Measurements from ENCODE around the gene ARPC2.
"Not testable (repeated sequence)": the region's sequence is repeated elsewhere in the genome, so short reads cannot be mapped to it uniquely, and the experiment has no call there.

ARPC2 gene

DNA sequence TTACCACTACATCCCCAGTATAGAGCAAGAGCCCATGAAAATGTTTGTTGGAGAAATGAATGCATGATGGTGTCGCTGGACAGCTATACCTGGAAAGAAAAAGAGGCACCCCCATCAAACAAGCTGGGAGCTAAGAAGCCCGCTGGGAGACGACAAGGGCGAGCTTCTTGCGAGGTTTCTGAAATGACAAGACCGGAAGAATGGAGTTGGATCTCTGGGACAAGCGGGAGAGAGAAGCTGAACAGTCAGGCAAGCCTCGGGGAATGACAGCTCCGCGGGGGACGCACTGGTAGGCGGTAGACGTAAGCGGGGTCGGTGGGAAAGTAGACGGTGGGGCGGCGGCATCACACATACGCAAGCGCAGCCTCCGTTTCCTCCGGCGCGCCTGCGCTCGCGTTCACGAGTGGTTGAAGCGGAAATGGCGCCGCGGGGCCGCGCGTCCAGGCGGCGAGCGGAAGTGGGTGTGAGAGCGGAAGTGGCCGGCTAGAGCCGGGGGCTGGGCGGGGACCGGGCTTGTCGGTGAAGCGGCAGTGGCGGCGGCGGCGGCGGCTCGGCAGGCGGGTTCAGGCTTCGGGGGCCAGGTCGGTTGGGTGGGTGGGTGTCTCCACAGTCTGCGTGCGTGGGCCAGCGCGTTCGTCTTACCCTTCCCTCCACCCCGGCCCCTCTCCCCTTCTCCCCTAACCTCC, at the start of gene ARPC2:
ARPC2 (plus strand) TSS at position 516 of the 686 bp plus-strand sequence. CDS start 282 bp downstream, outside the sequence.
- Histone ChIP-seq H3K27ac (ENCODE audit: low read length) (peak within 1 kb of the TSS; percentile 94), H3K4me3 (ENCODE audit: low read length in 2 of 2) (peak within 1 kb of the TSS; percentile 85 to 93), H3K36me3 (ENCODE audit: control insufficient read depth in 2 of 2, insufficient read depth in 2 of 2, low read length in 2 of 2) (no peaks in the 10 kb centered on the region), H3K27me3 (ENCODE audit: control insufficient read depth in 1 of 2, insufficient read depth in 2 of 2, low read length in 2 of 2) (no peaks in the 10 kb centered on the region), H3K4me1 (ENCODE audit: control insufficient read depth, insufficient read depth, low read length) (peaks cover 27% of the 10 kb centered on the region), H3K9ac (ENCODE audit: low read length in 2 of 2) (peak within 1 kb of the TSS; percentile 87 to 96), H3K9me3 (ENCODE audit: control insufficient read depth in 2 of 2, low read length in 2 of 2) (no peaks in the 10 kb centered on the region)

- Histone ChIP-seq H3K9me3 (ENCODE audit: control insufficient read depth in 2 of 2, low read length in 2 of 2) (no peaks in the 10 kb centered on the region), H3K27ac (ENCODE audit: low read length) (no peak overlapping the region), H3K4me1 (ENCODE audit: control insufficient read depth, insufficient read depth, low read length) (no peaks in the 10 kb centered on the region), H3K9ac (ENCODE audit: low read length in 2 of 2) (no peak overlapping the region), H3K4me3 (ENCODE audit: low read length in 2 of 2) (no peak overlapping the region), H3K27me3 (ENCODE audit: control insufficient read depth in 1 of 2, insufficient read depth in 2 of 2, low read length in 2 of 2) (peaks cover 0 to 8% of the 10 kb centered on the region in 2 donors), H3K36me3 (ENCODE audit: control insufficient read depth in 2 of 2, insufficient read depth in 2 of 2, low read length in 2 of 2) (no peaks in the 10 kb centered on the region)
Measured at GRCh38 chr2:218168016-218168415, 49.0 kb upstream of the ARPC2 start.

- no peak overlapping the region for H3K27ac ChIP-seq (ENCODE audit: low read length)
- H3K4me3 ChIP-seq (ENCODE audit: low read length in 2 of 2), result no peak overlapping the region
Measured at GRCh38 chr2:218168635-218169462, 48.1 kb upstream of the ARPC2 start.

DNA sequence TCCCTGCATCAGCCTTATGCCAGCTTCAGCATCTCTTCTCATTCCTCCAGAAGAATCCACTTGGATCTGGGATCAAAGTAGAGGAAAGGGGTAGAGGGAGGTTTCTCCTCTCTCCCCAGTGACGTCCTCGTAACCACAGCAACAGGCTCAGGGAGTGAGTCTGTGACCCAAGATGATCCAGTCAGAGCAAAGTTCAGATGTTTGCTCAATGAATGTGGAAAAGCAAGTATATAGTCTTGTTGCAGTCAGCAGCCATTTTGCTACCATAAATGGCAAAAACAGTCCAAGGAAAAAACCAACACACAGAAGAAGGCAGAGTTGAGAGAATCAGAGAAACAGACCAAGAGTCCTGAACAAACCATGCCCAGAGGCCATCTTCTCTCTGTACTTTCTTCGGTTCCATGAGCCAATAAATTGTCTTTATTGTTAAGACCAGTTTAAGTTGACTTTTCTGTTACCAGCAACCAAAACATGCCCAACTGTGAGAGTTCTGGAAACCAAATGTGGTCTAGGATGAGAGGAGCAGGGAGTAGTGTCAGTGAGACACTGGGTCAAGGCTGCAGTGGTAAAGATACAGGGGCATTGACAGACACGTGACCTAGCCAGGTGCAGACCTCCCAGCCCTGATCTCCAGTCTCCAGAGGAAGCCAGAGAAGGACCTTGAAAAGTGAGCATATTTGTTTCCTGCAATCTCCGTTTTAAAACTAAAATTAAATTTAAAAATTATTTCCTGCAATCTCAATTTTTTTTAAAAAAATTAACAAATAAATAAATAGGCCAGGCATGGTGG, 47.0 kb upstream of the ARPC2 start:
- Histone ChIP-seq H3K27me3 (ENCODE audit: control insufficient read depth in 1 of 2, insufficient read depth in 2 of 2, low read length in 2 of 2) (peaks cover 0 to 4% of the 10 kb centered on the region in 2 donors), H3K9ac (ENCODE audit: low read length in 2 of 2) (no peak overlapping the region), H3K36me3 (ENCODE audit: control insufficient read depth in 2 of 2, insufficient read depth in 2 of 2, low read length in 2 of 2) (no peaks in the 10 kb centered on the region), H3K27ac (ENCODE audit: low read length) (no peak overlapping the region), H3K9me3 (ENCODE audit: control insufficient read depth in 2 of 2, low read length in 2 of 2) (no peaks in the 10 kb centered on the region), H3K4me3 (ENCODE audit: low read length in 2 of 2) (no peak overlapping the region), H3K4me1 (ENCODE audit: control insufficient read depth, insufficient read depth, low read length) (no peaks in the 10 kb centered on the region)

More at GRCh38 chr2:218168635-218169462, 48.1 kb upstream of the ARPC2 start:
- Histone ChIP-seq H3K9ac (ENCODE audit: low read length in 2 of 2) (no peak overlapping the region), H3K4me1 (ENCODE audit: control insufficient read depth, insufficient read depth, low read length) (no peaks in the 10 kb centered on the region), H3K9me3 (ENCODE audit: control insufficient read depth in 2 of 2, low read length in 2 of 2) (no peaks in the 10 kb centered on the region), H3K36me3 (ENCODE audit: control insufficient read depth in 2 of 2, insufficient read depth in 2 of 2, low read length in 2 of 2) (no peaks in the 10 kb centered on the region), H3K27me3 (ENCODE audit: control insufficient read depth in 1 of 2, insufficient read depth in 2 of 2, low read length in 2 of 2) (peaks cover 0 to 4% of the 10 kb centered on the region in 2 donors)

DNA sequence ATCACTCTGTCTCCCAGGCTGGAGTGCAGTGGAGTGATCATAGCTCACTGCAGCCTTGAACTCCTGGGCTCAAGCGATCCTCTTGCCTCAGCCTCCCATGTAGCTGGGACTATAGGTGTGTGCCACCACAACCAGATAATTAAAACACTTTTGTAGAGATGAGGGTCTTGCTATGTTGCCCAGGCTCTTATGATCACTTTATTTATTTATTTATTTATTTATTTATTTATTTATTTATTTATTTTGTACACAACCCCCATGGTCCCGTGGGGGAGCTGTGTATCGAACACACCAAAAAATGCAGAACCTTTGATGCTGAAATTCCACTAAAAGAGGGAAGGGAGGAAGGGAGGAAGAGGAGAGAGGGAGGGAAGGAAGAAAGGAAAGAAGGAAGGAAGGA, 45.2 kb upstream of the ARPC2 start:
- H3K9me3 ChIP-seq (ENCODE audit: control insufficient read depth in 2 of 2, low read length in 2 of 2); H3K27me3 ChIP-seq (ENCODE audit: control insufficient read depth in 1 of 2, insufficient read depth in 2 of 2, low read length in 2 of 2): not testable (repeated sequence)

DNA sequence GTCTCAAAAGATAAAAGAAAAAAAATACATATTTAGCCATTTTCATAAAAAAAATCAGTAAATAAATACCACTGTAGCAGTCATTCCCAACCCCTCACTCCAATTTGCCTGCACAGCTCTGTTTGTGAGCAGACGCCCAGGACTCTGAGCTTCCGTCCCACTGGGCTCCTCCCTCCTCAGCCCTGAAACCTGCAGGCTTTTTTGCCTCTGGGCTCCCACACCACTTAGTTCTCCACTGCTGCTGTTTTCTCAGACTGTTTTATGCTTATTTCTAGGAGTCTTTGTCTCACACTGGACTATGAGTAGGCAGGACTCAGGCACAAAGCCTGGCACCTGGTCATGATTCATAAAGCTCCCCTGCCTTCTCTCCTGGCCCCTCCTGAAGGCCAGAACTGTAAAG, 44.1 kb upstream of the ARPC2 start:
- Histone ChIP-seq H3K27me3 (ENCODE audit: control insufficient read depth in 1 of 2, insufficient read depth in 2 of 2, low read length in 2 of 2) (peaks cover 0 to 2% of the 10 kb centered on the region in 2 donors), H3K9ac (ENCODE audit: low read length in 2 of 2) (no peak overlapping the region), H3K36me3 (ENCODE audit: control insufficient read depth in 2 of 2, insufficient read depth in 2 of 2, low read length in 2 of 2) (no peaks in the 10 kb centered on the region), H3K4me3 (ENCODE audit: low read length in 2 of 2) (no peak overlapping the region), H3K9me3 (ENCODE audit: control insufficient read depth in 2 of 2, low read length in 2 of 2) (no peaks in the 10 kb centered on the region), H3K27ac (ENCODE audit: low read length) (no peak overlapping the region), H3K4me1 (ENCODE audit: control insufficient read depth, insufficient read depth, low read length) (no peaks in the 10 kb centered on the region)

More for the DNA sequence above, 45.2 kb upstream of the ARPC2 start:
- not testable (repeated sequence) for H3K27ac ChIP-seq (ENCODE audit: low read length); H3K9ac ChIP-seq (ENCODE audit: low read length in 2 of 2); H3K4me1 ChIP-seq (ENCODE audit: control insufficient read depth, insufficient read depth, low read length); H3K4me3 ChIP-seq (ENCODE audit: low read length in 2 of 2); H3K36me3 ChIP-seq (ENCODE audit: control insufficient read depth in 2 of 2, insufficient read depth in 2 of 2, low read length in 2 of 2)

DNA sequence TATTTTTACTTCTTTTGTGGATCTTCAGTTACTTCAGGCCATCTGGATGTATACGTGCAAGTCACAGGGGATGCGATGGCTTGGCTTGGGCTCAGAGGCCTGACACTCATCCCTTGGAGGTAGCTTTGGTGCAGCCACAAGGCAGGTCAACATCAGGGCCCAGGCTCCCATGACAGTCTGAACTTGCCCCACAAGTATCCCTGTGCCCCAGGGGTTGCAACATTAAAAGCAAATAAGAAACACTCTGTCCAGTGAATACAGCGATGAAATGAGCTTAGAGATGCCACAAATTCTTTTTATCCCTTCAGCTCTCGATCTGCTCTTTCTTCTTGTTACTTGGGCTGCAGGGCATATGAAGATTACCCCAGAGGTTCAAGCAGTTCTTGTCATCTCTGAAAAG, 37.2 kb upstream of the ARPC2 start:
- H3K27me3 ChIP-seq (ENCODE audit: control insufficient read depth in 1 of 2, insufficient read depth in 2 of 2, low read length in 2 of 2), result no peaks in the 10 kb centered on the region
- H3K4me3 ChIP-seq (ENCODE audit: low read length in 2 of 2), result no peak overlapping the region
- H3K4me1 ChIP-seq (ENCODE audit: control insufficient read depth, insufficient read depth, low read length), result no peaks in the 10 kb centered on the region
- H3K27ac ChIP-seq (ENCODE audit: low read length), result no peak overlapping the region
- H3K9ac ChIP-seq (ENCODE audit: low read length in 2 of 2), result no peak overlapping the region
- H3K9me3 ChIP-seq (ENCODE audit: control insufficient read depth in 2 of 2, low read length in 2 of 2), result no peaks in the 10 kb centered on the region
- H3K36me3 ChIP-seq (ENCODE audit: control insufficient read depth in 2 of 2, insufficient read depth in 2 of 2, low read length in 2 of 2), result no peaks in the 10 kb centered on the region

- H3K27me3 ChIP-seq (ENCODE audit: control insufficient read depth in 1 of 2, insufficient read depth in 2 of 2, low read length in 2 of 2), result no peaks in the 10 kb centered on the region
Measured at GRCh38 chr2:218180467-218181114, 36.4 kb upstream of the ARPC2 start.

GRCh38 chr2:218184331-218184730, 32.7 kb upstream of the ARPC2 start:
- no peaks in the 10 kb centered on the region for H3K27me3 ChIP-seq (ENCODE audit: control insufficient read depth in 1 of 2, insufficient read depth in 2 of 2, low read length in 2 of 2)
- H3K36me3 ChIP-seq (ENCODE audit: control insufficient read depth in 2 of 2, insufficient read depth in 2 of 2, low read length in 2 of 2), result no peaks in the 10 kb centered on the region
- H3K27ac ChIP-seq (ENCODE audit: low read length), result no peak overlapping the region
- no peaks in the 10 kb centered on the region for H3K9me3 ChIP-seq (ENCODE audit: control insufficient read depth in 2 of 2, low read length in 2 of 2)
- no peak overlapping the region for H3K9ac ChIP-seq (ENCODE audit: low read length in 2 of 2)
- H3K4me3 ChIP-seq (ENCODE audit: low read length in 2 of 2), result no peak overlapping the region
- H3K4me1 ChIP-seq (ENCODE audit: control insufficient read depth, insufficient read depth, low read length), result peaks cover 20% of the 10 kb centered on the region

More at GRCh38 chr2:218180467-218181114, 36.4 kb upstream of the ARPC2 start:
- no peaks in the 10 kb centered on the region for H3K4me1 ChIP-seq (ENCODE audit: control insufficient read depth, insufficient read depth, low read length)
- no peak overlapping the region for H3K27ac ChIP-seq (ENCODE audit: low read length)
- H3K9me3 ChIP-seq (ENCODE audit: control insufficient read depth in 2 of 2, low read length in 2 of 2), result no peaks in the 10 kb centered on the region
- H3K36me3 ChIP-seq (ENCODE audit: control insufficient read depth in 2 of 2, insufficient read depth in 2 of 2, low read length in 2 of 2), result no peaks in the 10 kb centered on the region
- H3K9ac ChIP-seq (ENCODE audit: low read length in 2 of 2), result no peak overlapping the region
- no peak overlapping the region for H3K4me3 ChIP-seq (ENCODE audit: low read length in 2 of 2)

DNA sequence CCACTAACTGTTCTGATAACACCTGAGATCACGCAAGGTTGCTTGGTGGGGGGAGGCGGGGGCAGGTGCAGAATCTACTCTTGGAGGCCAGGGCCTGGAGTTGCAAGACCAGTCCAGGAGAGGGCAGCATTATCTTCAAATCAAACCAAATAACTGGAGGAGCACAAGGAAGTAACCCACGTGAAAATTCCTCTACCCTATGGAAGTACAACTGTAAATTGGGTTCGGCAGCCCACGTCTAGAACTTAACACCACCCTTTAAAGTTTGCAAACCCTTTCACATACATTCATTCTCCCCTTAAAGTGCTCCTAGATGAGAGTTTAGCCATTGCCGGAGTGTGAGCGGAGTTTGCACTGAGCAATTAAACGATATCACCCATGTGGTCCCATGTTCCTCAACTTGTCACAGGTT, 30.6 kb upstream of the ARPC2 start:
- peak overlapping the region; percentile 9 to 15 for H3K4me3 ChIP-seq (ENCODE audit: low read length in 2 of 2)
- H3K9ac ChIP-seq (ENCODE audit: low read length in 2 of 2), result peak overlapping the region in 1 of 2 donors; percentile 51
- H3K36me3 ChIP-seq (ENCODE audit: control insufficient read depth in 2 of 2, insufficient read depth in 2 of 2, low read length in 2 of 2), result no peaks in the 10 kb centered on the region
- peak overlapping the region; percentile 59 for H3K27ac ChIP-seq (ENCODE audit: low read length)
- no peaks in the 10 kb centered on the region for H3K27me3 ChIP-seq (ENCODE audit: control insufficient read depth in 1 of 2, insufficient read depth in 2 of 2, low read length in 2 of 2)
- no peaks in the 10 kb centered on the region for H3K9me3 ChIP-seq (ENCODE audit: control insufficient read depth in 2 of 2, low read length in 2 of 2)
- peaks cover 20% of the 10 kb centered on the region for H3K4me1 ChIP-seq (ENCODE audit: control insufficient read depth, insufficient read depth, low read length)
